Right lobe of liver (tissue), 4 donors: ENCODE results near the gene ASB13.

ENCODE experiments used
- CTCF ChIP-seq, 4 donors: fragments of 200-600 bp in 3 of 4; fragments of 450-650 bp in 1 of 4; IDR thresholded peaks; one replicate each; pipeline versions ENCODE4 v1.5.1 to v1.8.0; 2016 to 2022; ENCODE audit warnings: antibody characterized with exemption in 4 of 4, mild to moderate bottlenecking in 2 of 4
- POLR2A ChIP-seq: fragments of 450-650 bp; IDR thresholded peaks from one replicate; pipeline ENCODE4 v1.6.1; 2017; ENCODE audit warnings: antibody characterized with exemption, mild to moderate bottlenecking
- donor health status: DM: no; HTN: no; CAD: no.
- donor health status: DM: no; HTN: no; CAD: no.
- donor health status: DM: no; HTN: yes; CAD: no.

GRCh38 chr10:5595591-5595990, 70.8 kb downstream of the ASB13 start:
- no peak for TF ChIP-seq CTCF (IDR thresholded peaks at IDR 0.05)
- no peak for TF ChIP-seq POLR2A
